Astrocyte (in vitro differentiated cells and primary cell): ENCODE measurements around the gene RAB11B. TPM values are rescaled to one million over a fixed set of nuclear protein-coding genes. Genes with fewer than 3 reads are reported as not detected.

Experiments
- DNase-seq: peaks from one replicate; pipeline ENCODE4 v3.0.0-alpha.2; 2010; ENCODE audit warnings: low read depth
- FAIRE-seq: peaks from 2 replicates; lab custom pipeline; 2011; peaks lifted over from hg19 to GRCh38; lab: Jason Lieb, UNC
- H2AFZ ChIP-seq: 2 replicates; pipeline ENCODE4 v1.6.0; 2012; ENCODE audit warnings: low read depth, low read length, inconsistent platforms
- H3K27ac ChIP-seq: 2 replicates; pipeline ENCODE4 v1.5.1; 2011; ENCODE audit warnings: low read depth, low read length, inconsistent platforms
- H3K27me3 ChIP-seq: 2 replicates; pipeline ENCODE4 v1.6.0; 2011; ENCODE audit warnings: low read length, inconsistent platforms; ENCODE audit not compliant: insufficient read depth
- H3K36me3 ChIP-seq: 2 replicates; pipeline ENCODE4 v1.5.1; 2011; ENCODE audit warnings: low read length, inconsistent platforms; ENCODE audit not compliant: insufficient read depth
- H3K4me1 ChIP-seq: 2 replicates; pipeline ENCODE4 v1.5.1; 2011; ENCODE audit warnings: low read length, inconsistent platforms; ENCODE audit not compliant: insufficient read depth
- H3K4me2 ChIP-seq: 2 replicates; pipeline ENCODE4 v1.6.0; 2012; ENCODE audit warnings: low read length, inconsistent platforms
- H3K4me3 ChIP-seq: 2 replicates; pipeline ENCODE4 v1.5.1; 2011; ENCODE audit warnings: low read depth, mild to moderate bottlenecking, low read length, inconsistent platforms; ENCODE audit not compliant: insufficient read depth
- H3K79me2 ChIP-seq: 2 replicates; pipeline ENCODE4 v1.6.0; 2012; ENCODE audit warnings: mild to moderate bottlenecking, low read length, inconsistent platforms; ENCODE audit not compliant: insufficient read depth
- H3K9ac ChIP-seq: 2 replicates; pipeline ENCODE4 v1.6.0; 2012; ENCODE audit warnings: mild to moderate bottlenecking, low read length, inconsistent platforms
- H3K9me3 ChIP-seq: 2 replicates; pipeline ENCODE4 v1.5.1; 2012; ENCODE audit warnings: low read depth, mild to moderate bottlenecking, low read length, inconsistent platforms; ENCODE audit not compliant: insufficient read depth
- H4K20me1 ChIP-seq: 2 replicates; pipeline ENCODE4 v1.6.0; 2012; ENCODE audit warnings: low read length, inconsistent platforms; ENCODE audit not compliant: insufficient read depth
- H3K27ac Mint-ChIP-seq: one replicate; pipeline ENCODE4 v1.8.0; 2021; ENCODE audit warnings: mild to moderate bottlenecking, mixed read lengths; ENCODE audit not compliant: unreplicated experiment
- H3K27me3 Mint-ChIP-seq: one replicate; pipeline ENCODE4 v1.8.0; 2021; ENCODE audit warnings: low read depth, mixed read lengths; ENCODE audit not compliant: unreplicated experiment
- H3K36me3 Mint-ChIP-seq: one replicate; pipeline ENCODE4 v1.8.0; 2021; ENCODE audit warnings: low read depth, mixed read lengths; ENCODE audit not compliant: unreplicated experiment
- H3K4me1 Mint-ChIP-seq: one replicate; pipeline ENCODE4 v1.8.0; 2021; ENCODE audit warnings: low read depth, mixed read lengths; ENCODE audit not compliant: unreplicated experiment
- H3K4me3 Mint-ChIP-seq: one replicate; pipeline ENCODE4 v1.8.0; 2021; ENCODE audit warnings: mild to moderate bottlenecking, moderate library complexity, mixed read lengths; ENCODE audit not compliant: unreplicated experiment
- H3K9me3 Mint-ChIP-seq: one replicate; pipeline ENCODE4 v1.8.0; 2021; ENCODE audit warnings: mild to moderate bottlenecking, mixed read lengths; ENCODE audit not compliant: unreplicated experiment
- CTCF ChIP-seq: IDR thresholded peaks from 2 replicates; pipeline ENCODE4 v1.5.1; 2011; ENCODE audit warnings: low read depth, mild to moderate bottlenecking, inconsistent platforms, low read length, moderate library complexity; ENCODE audit not compliant: insufficient read depth
- EZH2 ChIP-seq: IDR thresholded peaks from 2 replicates; pipeline ENCODE4 v1.6.1; 2012; ENCODE audit warnings: mild to moderate bottlenecking, low read length, inconsistent platforms; ENCODE audit not compliant: insufficient read depth
- total RNA-seq: library from RNA; stranded (reverse); gene quantifications from 2 replicates; pipeline ENCODE4 v1.2.1, GENCODE V29; 2021

RAB11B gene
- total RNA-seq, 1 donor from 2014 or later = 85.2 TPM

GRCh38 chr19:8357007-8357521 lies 33.1 kb upstream of the RAB11B start:
- H3K9me3 ChIP-seq = no peaks in the 10 kb centered on the region
- Mint-ChIP-seq H3K4me1 (peaks cover 21% of the 10 kb centered on the region), H3K4me3 (no peak overlapping the region), H3K9me3 (peaks cover 3% of the 10 kb centered on the region), H3K36me3 (no peaks in the 10 kb centered on the region), H3K27ac (peak overlapping the region; percentile 34), H3K27me3 (no peaks in the 10 kb centered on the region)
- no peak overlapping the region for H2AFZ ChIP-seq
- no peaks in the 10 kb centered on the region for H3K79me2 ChIP-seq
- no peak overlapping the region for H3K4me2 ChIP-seq
- H3K36me3 ChIP-seq = no peaks in the 10 kb centered on the region
- H3K9ac ChIP-seq = no peak overlapping the region
- H3K4me1 ChIP-seq = peaks cover 30% of the 10 kb centered on the region
- no peak for FAIRE-seq
- no peak for TF ChIP-seq CTCF
- TF ChIP-seq EZH2 = no peak
- no peaks in the 10 kb centered on the region for H3K27me3 ChIP-seq
- H4K20me1 ChIP-seq = no peaks in the 10 kb centered on the region
- H3K4me3 ChIP-seq = no peak overlapping the region
- DNase-seq = peak; percentile 27
- no peak overlapping the region for H3K27ac ChIP-seq

- no peak for FAIRE-seq
- Histone ChIP-seq H3K4me3 (no peak overlapping the region), H3K27me3 (no peaks in the 10 kb centered on the region), H3K27ac (no peak overlapping the region), H4K20me1 (no peaks in the 10 kb centered on the region), H3K9ac (no peak overlapping the region), H3K79me2 (no peaks in the 10 kb centered on the region), H3K4me1 (peaks cover 37% of the 10 kb centered on the region), H2AFZ (no peak overlapping the region), H3K4me2 (no peak overlapping the region), H3K36me3 (no peaks in the 10 kb centered on the region), H3K9me3 (no peaks in the 10 kb centered on the region)
- Mint-ChIP-seq H3K27ac (no peak overlapping the region), H3K4me3 (no peak overlapping the region), H3K36me3 (no peaks in the 10 kb centered on the region), H3K4me1 (peaks cover 28% of the 10 kb centered on the region), H3K9me3 (peaks cover 3% of the 10 kb centered on the region), H3K27me3 (no peaks in the 10 kb centered on the region)
- no peak for TF ChIP-seq EZH2
- no peak for TF ChIP-seq CTCF
- DNase-seq = no peak
Observed at GRCh38 chr19:8358948-8359347, 31.2 kb upstream of the RAB11B start.

- TF ChIP-seq EZH2 = no peak
- TF ChIP-seq CTCF = no peak
- H3K36me3 ChIP-seq = no peaks in the 10 kb centered on the region
- Mint-ChIP-seq H3K4me3 (no peak overlapping the region), H3K27me3 (no peaks in the 10 kb centered on the region), H3K36me3 (no peaks in the 10 kb centered on the region), H3K27ac (no peak overlapping the region), H3K9me3 (peaks cover 3% of the 10 kb centered on the region), H3K4me1 (peaks cover 26% of the 10 kb centered on the region)
- H3K79me2 ChIP-seq = no peaks in the 10 kb centered on the region
- H3K9me3 ChIP-seq = no peaks in the 10 kb centered on the region
- no peaks in the 10 kb centered on the region for H3K27me3 ChIP-seq
- no peak overlapping the region for H2AFZ ChIP-seq
- H4K20me1 ChIP-seq = no peaks in the 10 kb centered on the region
- H3K9ac ChIP-seq = no peak overlapping the region
- peaks cover 37% of the 10 kb centered on the region for H3K4me1 ChIP-seq
- H3K4me3 ChIP-seq = no peak overlapping the region
- H3K27ac ChIP-seq = no peak overlapping the region
- no peak overlapping the region for H3K4me2 ChIP-seq
- FAIRE-seq (no peak), DNase-seq (no peak)
Observed at GRCh38 chr19:8360196-8360595, 30.0 kb upstream of the RAB11B start.
